Sigmoid colon (tissue), 7 donors: ENCODE results near the gene UVRAG. TPM values are rescaled to one million over a fixed set of nuclear protein-coding genes. Genes with fewer than 3 reads are reported as not detected.

ENCODE experiments used
- DNase-seq: peaks from one replicate; pipeline ENCODE4 v3.0.0-alpha.2; 2019
- H3K27ac ChIP-seq, 4 donors: fragments of 200-600 bp; sonication (generic); one replicate each; pipeline ENCODE4 v1.5.1; 2016 to 2019; ENCODE audit warnings: mild to moderate bottlenecking in 1 of 4
- H3K27me3 ChIP-seq, 3 donors: fragments of 200-600 bp; sonication (generic); one replicate each; pipeline ENCODE4 v1.5.1; 2019; ENCODE audit warnings: mild to moderate bottlenecking in 1 of 3
- H3K36me3 ChIP-seq, 4 donors: fragments of 200-600 bp; sonication (generic); one replicate each; pipeline ENCODE4 v1.5.1; 2016 to 2019
- H3K4me1 ChIP-seq, 4 donors: fragments of 200-600 bp; sonication (generic); one replicate each; pipeline ENCODE4 v1.5.1; 2017 to 2019
- H3K4me3 ChIP-seq, 4 donors: fragments of 200-600 bp; sonication (generic); one replicate each; pipeline ENCODE4 v1.5.1; 2017 to 2019; ENCODE audit warnings: mild to moderate bottlenecking in 2 of 4, moderate library complexity in 1 of 4
- H3K9me3 ChIP-seq, 4 donors: fragments of 200-600 bp in 3 of 4; sonication (generic) in 3 of 4; one replicate each; pipeline versions ENCODE4 v1.5.1 to v1.6.1; 2013 to 2019
- EP300 ChIP-seq, 4 donors: sonication (generic); formaldehyde crosslinking; IDR thresholded peaks; one replicate each; pipeline ENCODE4 v1.6.1; 2017; ENCODE audit warnings: antibody characterized with exemption in 4 of 4
- POLR2A ChIP-seq, 2 donors: fragments of 450-650 bp; IDR thresholded peaks; one replicate each; pipeline ENCODE4 v1.6.1; 2016; ENCODE audit warnings: antibody characterized with exemption in 2 of 2, mild to moderate bottlenecking in 2 of 2, moderate library complexity in 2 of 2
- POLR2AphosphoS5 ChIP-seq, 4 donors: sonication (generic); formaldehyde crosslinking; IDR thresholded peaks; one replicate each; pipeline ENCODE4 v1.6.1; 2017; ENCODE audit warnings: antibody characterized with exemption in 4 of 4
- WGBS, 2 donors: extraction: QIAGEN DNeasy Blood & Tissue Kit; methylation state at CpG; one replicate each; pipeline ENCODE4 v1.1.7; 2013; 5-methylcytosine and 5-hydroxymethylcytosine counted together
- intact Hi-C: fragments of 100-400 bp; cut with DNase I; formaldehyde crosslinking; loops from one replicate; pipeline ENCODE4 v1.15.1; 2023
- polyA plus RNA-seq, 3 donors: library from polyadenylated mRNA; stranded (reverse); fragments of 200-250 nt; gene quantifications; one replicate each; pipeline ENCODE4 v1.2.3, GENCODE V29; 2013
- total RNA-seq, 4 donors: library from RNA; depleted of rRNA; stranded (reverse); fragments of >200 nt; gene quantifications; one replicate each; pipeline ENCODE4 v1.1.0, GENCODE V29; 2016
- TF ChIP-seq, protein P1 (sequence below), 4 experiments: fragments of 450-650 bp in 3 of 4; fragments of 200-600 bp in 1 of 4; IDR thresholded peaks; one replicate each; pipeline ENCODE4 v1.5.1; 2016 to 2019; ENCODE audit warnings: antibody characterized with exemption in 4 of 4, mild to moderate bottlenecking in 3 of 4, moderate library complexity in 2 of 4
- donor health status: healthy with polysubstance abuse.
- donor health status: Bipolar disorder and iron deficiency.
- donor health status: healthy.

The UVRAG gene
- total and polyA plus RNA-seq, 7 donors: 4.9 to 43.2 (median 29.3) TPM

GRCh38 chr11:76038608-76039007, 223.6 kb downstream of the UVRAG start:
- no peaks in the 10 kb centered on the region for H3K36me3 ChIP-seq
- no peak overlapping the region for H3K27ac ChIP-seq
- H3K27me3 ChIP-seq: no peaks in the 10 kb centered on the region
- intact Hi-C loops: no loop called here
- no peaks in the 10 kb centered on the region for H3K4me1 ChIP-seq
- no peak overlapping the region for H3K4me3 ChIP-seq
- TF ChIP-seq POLR2AphosphoS5 (IDR thresholded peaks at IDR 0.05) (no peak), EP300 (IDR thresholded peaks at IDR 0.05) (no peak)
- H3K9me3 ChIP-seq: no peaks in the 10 kb centered on the region
- no peak for DNase-seq

GRCh38 chr11:76041208-76041607, 226.2 kb downstream of the UVRAG start:
- no peak for DNase-seq
- 95 to 96% methylated on average over 3 of the region's 3 CpGs for WGBS, 2 donors
- intact Hi-C loops: no loop called here
- Histone ChIP-seq H3K36me3 (no peaks in the 10 kb centered on the region), H3K4me3 (no peak overlapping the region), H3K27me3 (no peaks in the 10 kb centered on the region), H3K4me1 (no peaks in the 10 kb centered on the region), H3K27ac (no peak overlapping the region), H3K9me3 (no peaks in the 10 kb centered on the region)
- TF ChIP-seq POLR2A (IDR thresholded peaks at IDR 0.05) (no peak), POLR2AphosphoS5 (IDR thresholded peaks at IDR 0.05) (no peak)

GRCh38 chr11:76044750-76045320, 229.8 kb downstream of the UVRAG start:
- H3K27ac ChIP-seq: no peak overlapping the region
- H3K27me3 ChIP-seq: no peaks in the 10 kb centered on the region
- DNase-seq: no peak
- H3K9me3 ChIP-seq: peaks cover 0 to 3% (median 0%) of the 10 kb centered on the region in 4 donors
- WGBS, 2 donors: 92 to 93% methylated on average over 7 of the region's 7 CpGs
- no peak overlapping the region for H3K4me3 ChIP-seq
- TF ChIP-seq, protein P1, sequence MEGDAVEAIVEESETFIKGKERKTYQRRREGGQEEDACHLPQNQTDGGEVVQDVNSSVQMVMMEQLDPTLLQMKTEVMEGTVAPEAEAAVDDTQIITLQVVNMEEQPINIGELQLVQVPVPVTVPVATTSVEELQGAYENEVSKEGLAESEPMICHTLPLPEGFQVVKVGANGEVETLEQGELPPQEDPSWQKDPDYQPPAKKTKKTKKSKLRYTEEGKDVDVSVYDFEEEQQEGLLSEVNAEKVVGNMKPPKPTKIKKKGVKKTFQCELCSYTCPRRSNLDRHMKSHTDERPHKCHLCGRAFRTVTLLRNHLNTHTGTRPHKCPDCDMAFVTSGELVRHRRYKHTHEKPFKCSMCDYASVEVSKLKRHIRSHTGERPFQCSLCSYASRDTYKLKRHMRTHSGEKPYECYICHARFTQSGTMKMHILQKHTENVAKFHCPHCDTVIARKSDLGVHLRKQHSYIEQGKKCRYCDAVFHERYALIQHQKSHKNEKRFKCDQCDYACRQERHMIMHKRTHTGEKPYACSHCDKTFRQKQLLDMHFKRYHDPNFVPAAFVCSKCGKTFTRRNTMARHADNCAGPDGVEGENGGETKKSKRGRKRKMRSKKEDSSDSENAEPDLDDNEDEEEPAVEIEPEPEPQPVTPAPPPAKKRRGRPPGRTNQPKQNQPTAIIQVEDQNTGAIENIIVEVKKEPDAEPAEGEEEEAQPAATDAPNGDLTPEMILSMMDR (IDR thresholded peaks at IDR 0.05): no peak
- no peak for TF ChIP-seq EP300 (IDR thresholded peaks at IDR 0.05)
- no peak for TF ChIP-seq POLR2AphosphoS5 (IDR thresholded peaks at IDR 0.05)
- no peak for TF ChIP-seq POLR2A (IDR thresholded peaks at IDR 0.05)
- H3K4me1 ChIP-seq: peaks cover 0 to 5% (median 0%) of the 10 kb centered on the region in 4 donors
- intact Hi-C loops: no loop called here
- H3K36me3 ChIP-seq: no peaks in the 10 kb centered on the region

DNA sequence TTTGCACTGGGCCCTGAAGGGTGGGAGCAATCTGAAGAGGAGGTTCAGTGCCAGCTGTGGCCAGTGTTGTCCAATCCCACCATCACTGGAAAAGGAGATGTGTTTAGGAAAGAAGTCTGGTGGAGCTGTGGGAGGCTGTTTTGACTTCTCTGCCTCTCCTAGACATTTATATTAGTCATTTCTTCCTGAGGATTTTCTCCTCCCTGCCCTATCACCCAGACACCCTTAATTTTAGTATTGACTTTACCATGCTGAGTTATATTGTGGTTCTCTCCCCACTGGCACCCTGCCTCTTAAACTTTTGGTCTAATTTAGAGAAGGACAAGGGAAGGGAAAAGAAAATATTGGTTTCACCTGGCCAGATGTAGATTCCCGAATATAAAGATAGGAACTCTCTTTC, 232.2 kb downstream of the UVRAG start:
- H3K36me3 ChIP-seq: no peaks in the 10 kb centered on the region
- H3K4me3 ChIP-seq: no peak overlapping the region
- no peak for DNase-seq
- TF ChIP-seq POLR2AphosphoS5 (IDR thresholded peaks at IDR 0.05): no peak
- TF ChIP-seq POLR2A (IDR thresholded peaks at IDR 0.05): no peak
- TF ChIP-seq, protein P1 (IDR thresholded peaks at IDR 0.05): no peak
- TF ChIP-seq EP300 (IDR thresholded peaks at IDR 0.05): no peak
- peaks cover 0 to 5% (median 0%) of the 10 kb centered on the region in 4 donors for H3K4me1 ChIP-seq
- intact Hi-C loops: no loop called here
- no peaks in the 10 kb centered on the region for H3K27me3 ChIP-seq
- peaks cover 0 to 3% (median 0%) of the 10 kb centered on the region in 4 donors for H3K9me3 ChIP-seq
- WGBS, 2 donors: 95 to 100% methylated on average over 1 of the region's 1 CpG
- no peak overlapping the region for H3K27ac ChIP-seq

GRCh38 chr11:76047766-76048165, 232.8 kb downstream of the UVRAG start:
- Histone ChIP-seq H3K4me1 (peaks cover 0 to 5% (median 0%) of the 10 kb centered on the region in 4 donors), H3K9me3 (peaks cover 0 to 3% (median 0%) of the 10 kb centered on the region in 4 donors), H3K36me3 (no peaks in the 10 kb centered on the region), H3K27me3 (no peaks in the 10 kb centered on the region), H3K4me3 (no peak overlapping the region), H3K27ac (no peak overlapping the region)
- intact Hi-C loops: no loop called here
- TF ChIP-seq, protein P1 (IDR thresholded peaks at IDR 0.05): no peak
- TF ChIP-seq EP300 (IDR thresholded peaks at IDR 0.05) (no peak), POLR2A (IDR thresholded peaks at IDR 0.05) (no peak), POLR2AphosphoS5 (IDR thresholded peaks at IDR 0.05) (no peak)
- no peak for DNase-seq

GRCh38 chr11:76048763-76049162, 233.8 kb downstream of the UVRAG start:
- intact Hi-C loops: no loop called here
- no peak overlapping the region for H3K27ac ChIP-seq
- no peak overlapping the region for H3K4me3 ChIP-seq
- peaks cover 0 to 5% (median 0%) of the 10 kb centered on the region in 4 donors for H3K4me1 ChIP-seq
- DNase-seq: no peak
- no peak for TF ChIP-seq POLR2AphosphoS5 (IDR thresholded peaks at IDR 0.05)
- no peak for TF ChIP-seq EP300 (IDR thresholded peaks at IDR 0.05)
- TF ChIP-seq, protein P1 (IDR thresholded peaks at IDR 0.05): no peak
- TF ChIP-seq POLR2A (IDR thresholded peaks at IDR 0.05): no peak
- no peaks in the 10 kb centered on the region for H3K27me3 ChIP-seq
- 98 to 99% methylated on average over 5 of the region's 5 CpGs for WGBS, 2 donors
- H3K36me3 ChIP-seq: no peaks in the 10 kb centered on the region
- peaks cover 0 to 3% (median 0%) of the 10 kb centered on the region in 4 donors for H3K9me3 ChIP-seq
